GM04504 (cell line): ENCODE measurements around the gene ANKRD17.
"Not testable (repeated sequence)": the region's sequence is repeated elsewhere in the genome, so short reads cannot be mapped to it uniquely, and the experiment has no call there.

Source experiments
- DNase-seq: peaks from one replicate; pipeline ENCODE4 v3.0.0-alpha.2; 2012; ENCODE audit warnings: low read depth

The ANKRD17 gene, protein sequence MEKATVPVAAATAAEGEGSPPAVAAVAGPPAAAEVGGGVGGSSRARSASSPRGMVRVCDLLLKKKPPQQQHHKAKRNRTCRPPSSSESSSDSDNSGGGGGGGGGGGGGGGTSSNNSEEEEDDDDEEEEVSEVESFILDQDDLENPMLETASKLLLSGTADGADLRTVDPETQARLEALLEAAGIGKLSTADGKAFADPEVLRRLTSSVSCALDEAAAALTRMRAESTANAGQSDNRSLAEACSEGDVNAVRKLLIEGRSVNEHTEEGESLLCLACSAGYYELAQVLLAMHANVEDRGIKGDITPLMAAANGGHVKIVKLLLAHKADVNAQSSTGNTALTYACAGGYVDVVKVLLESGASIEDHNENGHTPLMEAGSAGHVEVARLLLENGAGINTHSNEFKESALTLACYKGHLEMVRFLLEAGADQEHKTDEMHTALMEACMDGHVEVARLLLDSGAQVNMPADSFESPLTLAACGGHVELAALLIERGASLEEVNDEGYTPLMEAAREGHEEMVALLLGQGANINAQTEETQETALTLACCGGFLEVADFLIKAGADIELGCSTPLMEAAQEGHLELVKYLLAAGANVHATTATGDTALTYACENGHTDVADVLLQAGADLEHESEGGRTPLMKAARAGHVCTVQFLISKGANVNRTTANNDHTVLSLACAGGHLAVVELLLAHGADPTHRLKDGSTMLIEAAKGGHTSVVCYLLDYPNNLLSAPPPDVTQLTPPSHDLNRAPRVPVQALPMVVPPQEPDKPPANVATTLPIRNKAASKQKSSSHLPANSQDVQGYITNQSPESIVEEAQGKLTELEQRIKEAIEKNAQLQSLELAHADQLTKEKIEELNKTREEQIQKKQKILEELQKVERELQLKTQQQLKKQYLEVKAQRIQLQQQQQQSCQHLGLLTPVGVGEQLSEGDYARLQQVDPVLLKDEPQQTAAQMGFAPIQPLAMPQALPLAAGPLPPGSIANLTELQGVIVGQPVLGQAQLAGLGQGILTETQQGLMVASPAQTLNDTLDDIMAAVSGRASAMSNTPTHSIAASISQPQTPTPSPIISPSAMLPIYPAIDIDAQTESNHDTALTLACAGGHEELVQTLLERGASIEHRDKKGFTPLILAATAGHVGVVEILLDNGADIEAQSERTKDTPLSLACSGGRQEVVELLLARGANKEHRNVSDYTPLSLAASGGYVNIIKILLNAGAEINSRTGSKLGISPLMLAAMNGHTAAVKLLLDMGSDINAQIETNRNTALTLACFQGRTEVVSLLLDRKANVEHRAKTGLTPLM (N-terminal part only)

DNA sequence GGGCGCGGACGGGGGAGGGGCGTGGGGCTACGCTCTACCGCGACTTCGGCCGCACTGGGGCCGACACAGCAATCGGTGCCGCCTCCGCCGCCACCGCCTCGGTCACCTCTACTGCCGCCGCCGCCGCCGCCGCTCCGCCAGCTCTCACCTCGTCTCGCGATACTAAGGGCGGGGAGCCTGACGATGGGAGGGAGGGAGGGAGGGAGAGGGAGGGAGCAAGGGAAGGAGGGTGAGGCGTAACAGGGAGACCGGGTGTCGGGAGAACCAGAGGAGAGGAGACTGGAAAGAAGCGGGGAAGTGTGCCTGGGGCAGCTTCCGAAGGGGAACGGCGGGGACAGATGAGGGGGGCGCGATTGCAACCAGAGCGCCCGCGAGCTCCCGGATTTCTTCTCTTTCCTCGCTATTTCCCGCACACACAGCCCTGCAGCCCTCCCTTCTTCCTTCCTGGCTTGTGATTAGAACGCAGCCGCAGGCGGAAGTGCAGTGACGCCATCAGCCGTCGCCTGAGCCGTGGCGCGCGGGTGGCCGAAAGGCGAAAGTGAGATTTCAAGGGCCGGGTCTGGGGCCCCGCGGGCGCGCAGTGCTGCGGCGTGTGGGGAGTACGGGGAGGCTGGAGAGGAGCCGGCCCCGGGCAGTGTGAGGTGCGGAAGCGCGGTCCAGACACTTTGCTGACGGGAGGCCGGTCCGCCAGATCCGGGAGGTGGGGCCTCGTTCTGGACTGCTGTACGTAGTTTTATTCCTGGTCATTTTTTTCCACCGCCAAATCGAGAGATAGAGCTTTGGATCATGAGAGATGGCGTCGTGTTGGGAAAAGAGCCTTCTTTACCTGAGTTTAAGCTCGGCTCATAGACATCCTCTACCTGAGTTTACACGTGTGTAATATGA lies at the start of gene ANKRD17:
ANKRD17 (minus strand) TSS at position 113 of the 885 bp plus-strand sequence. CDS start 130 bp downstream, outside the sequence.
- peak; percentile 88 for DNase-seq

DNA sequence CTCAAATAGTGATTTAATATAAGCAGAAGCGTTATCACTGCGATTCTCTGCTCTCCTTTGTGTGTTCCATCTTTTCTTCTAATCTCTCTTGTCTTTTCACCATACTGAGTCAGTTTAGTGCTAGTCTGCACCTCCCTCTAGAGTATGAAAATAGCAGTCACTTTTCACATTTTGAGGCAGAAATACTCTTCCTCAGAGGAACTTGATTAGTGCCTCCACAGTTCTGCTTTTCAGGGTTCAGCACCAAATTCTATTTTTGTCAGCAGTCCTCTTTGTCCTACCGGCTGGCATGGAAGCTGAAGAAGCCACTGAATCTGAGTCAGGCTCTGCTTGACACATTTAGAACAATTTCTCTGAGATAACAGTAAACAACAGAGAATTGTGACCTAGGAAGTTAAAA lies 49.7 kb upstream of the ANKRD17 start:
- DNase-seq, result no peak

DNA sequence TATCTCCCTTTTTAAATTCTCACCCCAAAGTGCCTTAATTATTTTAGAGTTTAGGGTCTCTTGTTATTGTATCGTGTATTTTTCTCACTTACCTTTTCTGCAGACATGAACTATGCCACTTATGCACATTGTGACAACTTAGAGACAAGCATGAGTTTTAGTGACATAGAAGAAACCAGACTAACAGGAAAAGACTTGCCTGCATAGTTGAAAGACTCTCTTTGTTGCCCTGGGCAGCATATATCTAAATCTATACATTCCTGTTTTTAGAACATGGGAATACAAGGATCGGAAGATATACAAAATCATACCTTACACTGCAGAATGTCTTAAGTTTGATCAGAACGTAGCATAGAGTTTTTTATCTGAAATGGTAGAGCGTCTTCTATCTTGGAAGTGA lies 45.1 kb upstream of the ANKRD17 start:
- DNase-seq, result no peak

GRCh38 chr4:73299548-73300280 lies 41.1 kb upstream of the ANKRD17 start:
- DNase-seq, result no peak

GRCh38 chr4:73292661-73293060 lies 34.1 kb upstream of the ANKRD17 start:
- not testable (repeated sequence) for DNase-seq

DNA sequence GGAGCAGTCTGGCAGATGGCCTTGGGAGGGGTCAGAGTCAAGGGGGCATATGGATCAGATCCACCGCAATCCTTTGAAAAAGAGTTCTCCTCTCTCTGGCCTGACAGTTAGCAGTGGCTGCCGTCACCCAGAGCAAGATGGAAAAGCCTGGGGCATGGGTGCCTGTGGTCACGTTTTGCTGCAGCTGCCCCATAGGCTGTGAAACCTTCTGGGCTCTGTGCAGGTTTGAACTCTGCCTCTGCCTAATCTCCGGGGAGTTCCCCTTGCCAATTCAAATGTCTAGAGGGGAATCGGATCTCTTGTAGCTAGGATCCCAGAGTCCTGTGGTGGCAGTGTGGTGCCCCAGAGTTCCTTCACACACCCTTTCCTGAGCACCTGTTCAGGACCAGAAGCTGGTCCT lies 23.4 kb upstream of the ANKRD17 start:
- no peak for DNase-seq

GRCh38 chr4:73281396-73281795 lies 22.8 kb upstream of the ANKRD17 start:
- DNase-seq, result no peak

DNA sequence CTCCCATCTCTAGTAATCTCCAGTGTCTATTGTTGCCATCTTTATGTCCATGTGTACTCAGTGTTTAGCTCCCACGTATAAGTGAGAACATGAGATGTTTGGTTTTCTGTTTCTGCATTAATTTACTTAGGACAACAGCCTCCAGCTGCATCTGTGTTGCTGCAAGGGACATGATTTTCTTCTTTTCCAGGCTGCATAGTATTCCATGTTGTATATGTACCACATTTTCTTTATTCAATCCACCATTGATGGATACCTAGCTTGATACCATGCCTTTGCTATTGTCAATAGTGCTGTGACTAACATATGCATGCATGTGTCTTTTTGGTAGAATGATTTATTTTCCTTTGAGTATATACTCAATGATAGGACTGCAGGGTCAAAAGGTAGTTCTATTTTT lies 18.6 kb upstream of the ANKRD17 start:
- DNase-seq, result no peak

DNA sequence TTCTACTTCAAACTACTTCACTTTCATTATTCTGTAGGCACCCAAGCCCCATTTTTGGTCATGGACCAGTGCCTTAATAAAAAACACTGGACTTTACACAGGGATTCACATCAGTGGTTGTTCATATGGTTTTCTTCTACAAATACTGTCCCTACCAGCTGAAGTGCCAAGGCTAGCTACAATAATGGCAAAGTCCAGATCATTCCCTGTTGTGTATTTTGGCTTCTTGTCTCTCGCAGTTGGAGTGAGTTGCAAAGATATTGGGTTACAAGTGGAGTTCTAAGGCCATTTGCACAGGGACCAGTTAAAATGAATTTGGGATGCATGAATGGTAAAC lies 16.7 kb upstream of the ANKRD17 start:
- no peak for DNase-seq

DNA sequence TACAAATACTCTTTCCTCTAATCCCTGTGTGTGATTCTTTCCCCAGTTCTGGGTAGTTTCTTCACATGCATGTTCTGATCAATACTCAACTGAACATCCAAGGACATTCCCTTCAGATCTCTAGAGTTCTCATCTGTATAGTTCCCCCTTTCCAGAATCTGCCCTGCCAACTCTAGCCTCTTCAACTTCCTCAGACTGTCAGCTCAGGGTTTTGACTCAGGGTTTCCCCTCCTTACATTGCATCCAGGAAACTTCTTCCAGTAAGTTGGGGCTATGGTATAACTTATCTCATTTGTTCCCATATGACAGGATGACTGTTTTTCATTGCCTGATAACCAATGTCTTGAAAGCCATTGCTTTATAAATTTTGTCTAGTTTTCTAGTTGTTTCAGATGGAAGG lies 14.2 kb upstream of the ANKRD17 start:
- no peak for DNase-seq

GRCh38 chr4:73267050-73267449 lies 8.5 kb upstream of the ANKRD17 start:
- no peak for DNase-seq

DNA sequence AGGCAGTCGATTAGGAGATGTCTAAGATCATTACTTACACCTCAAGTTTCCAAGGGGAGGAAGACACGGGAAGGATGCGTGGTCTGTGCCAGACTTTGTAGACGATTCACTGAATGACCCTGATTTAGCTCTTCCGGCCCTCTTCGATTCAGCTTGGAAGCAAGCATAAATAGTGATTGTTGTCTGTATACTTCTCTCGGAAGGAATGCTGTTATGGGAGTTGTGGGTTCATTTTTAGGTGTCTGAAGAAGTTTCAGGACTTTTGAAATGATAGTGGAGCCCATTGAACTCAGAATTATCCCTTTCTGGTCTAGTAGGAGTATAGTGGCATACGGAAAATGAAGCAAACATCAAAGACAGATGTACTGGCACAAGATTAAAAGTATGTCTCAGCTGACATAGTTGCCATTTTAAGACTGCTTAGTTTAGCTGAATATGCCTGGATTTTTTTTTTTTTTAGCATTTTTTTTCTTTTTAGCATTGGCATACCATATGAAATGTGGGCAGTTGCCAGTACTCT lies 1.0 kb upstream of the ANKRD17 start:
- DNase-seq, result peak; percentile 9

- DNase-seq, result no peak
Measured at GRCh38 chr4:73258436-73258685, 237 bp downstream of the ANKRD17 start.

DNA sequence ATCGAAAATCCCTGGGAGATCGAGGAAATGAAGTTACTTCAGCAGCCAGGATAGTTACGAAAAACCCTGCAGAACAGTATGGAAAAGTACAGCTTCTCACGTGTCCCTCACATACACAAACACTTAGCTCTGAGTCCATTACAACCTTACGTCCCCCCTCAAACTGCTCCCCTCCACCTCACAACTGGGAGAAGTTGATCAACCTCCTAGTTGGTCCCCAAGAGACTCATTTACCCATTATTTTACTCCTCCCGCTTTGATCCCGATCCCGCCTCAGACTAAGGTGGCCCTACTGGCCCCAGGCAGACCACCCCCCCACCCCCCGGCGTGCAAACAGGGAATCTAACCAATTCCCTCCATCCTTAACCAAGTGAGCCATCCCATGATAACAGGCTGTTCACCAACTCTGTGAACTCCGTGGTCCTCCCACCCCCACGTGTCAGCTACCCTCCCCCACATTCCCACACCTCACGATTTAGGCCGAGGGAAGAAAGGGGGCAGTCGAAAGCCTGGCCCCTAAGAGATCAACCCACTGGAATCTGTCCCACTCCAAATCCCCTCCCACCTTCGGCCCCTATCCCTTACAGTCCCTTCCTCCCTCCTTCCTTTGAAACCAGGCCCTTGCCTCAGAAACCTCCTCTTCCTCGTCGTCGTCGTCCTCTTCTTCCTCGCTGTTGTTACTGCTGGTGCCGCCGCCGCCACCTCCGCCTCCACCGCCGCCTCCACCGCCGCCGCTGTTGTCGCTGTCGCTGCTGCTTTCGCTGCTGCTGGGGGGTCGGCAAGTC lies 755 bp downstream of the ANKRD17 start:
- DNase-seq, result peak; percentile 7

GRCh38 chr4:73257234-73257633 lies 1.4 kb downstream of the ANKRD17 start:
- DNase-seq, result peak; percentile 67

- not testable (repeated sequence) for DNase-seq
Measured at GRCh38 chr4:73255847-73256246, 2.8 kb downstream of the ANKRD17 start.

GRCh38 chr4:73252001-73252400 lies 6.6 kb downstream of the ANKRD17 start:
- no peak for DNase-seq

GRCh38 chr4:73251384-73251783 lies 7.2 kb downstream of the ANKRD17 start:
- no peak for DNase-seq

DNA sequence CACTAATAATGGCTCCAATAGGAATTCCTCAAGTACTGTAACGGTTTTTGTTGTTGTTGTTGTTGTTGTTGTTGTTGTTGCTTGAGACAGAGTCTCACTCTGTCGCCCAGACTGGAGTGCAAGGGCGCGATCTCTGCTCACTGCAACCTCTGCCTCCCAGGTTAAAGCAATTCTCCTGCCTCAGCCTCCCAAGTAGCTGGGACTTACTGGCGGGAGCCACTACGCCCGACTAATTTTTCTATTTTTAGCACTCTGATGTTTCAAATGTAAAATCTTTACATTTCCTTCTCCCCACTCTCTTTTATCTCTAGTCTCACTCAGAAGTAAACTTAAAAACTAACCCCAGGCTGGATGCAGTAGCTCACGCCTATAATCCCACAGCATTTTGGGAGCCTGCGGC lies 8.0 kb downstream of the ANKRD17 start:
- DNase-seq, result no peak

- no peak for DNase-seq
Measured at GRCh38 chr4:73248821-73249220, 9.8 kb downstream of the ANKRD17 start.
